Fibroblast of mammary gland (primary cell): ENCODE measurements around the gene LILRA1.

Experiments used
- DNase-seq: peaks from one replicate; pipeline ENCODE4 v3.0.0-alpha.2; 2010; ENCODE audit warnings: low read depth
- H3K4me3 ChIP-seq: 2 replicates; pipeline ENCODE4 v1.5.1; 2011; ENCODE audit warnings: low read depth, mild to moderate bottlenecking, low read length, moderate library complexity; ENCODE audit not compliant: control insufficient read depth
- CTCF ChIP-seq: conservative IDR thresholded peaks from 2 replicates; pipeline ENCODE4 v1.5.1; 2011; ENCODE audit warnings: low read depth, low read length, inconsistent platforms; ENCODE audit not compliant: control insufficient read depth, insufficient read depth

The LILRA1 gene

GRCh38 chr19:54606891-54607784, 13.7 kb downstream of the LILRA1 start:
- no peak overlapping the region for H3K4me3 ChIP-seq
- TF ChIP-seq CTCF: no peak
- no peak for DNase-seq

GRCh38 chr19:54607785-54608150, 14.3 kb downstream of the LILRA1 start:
- no peak for TF ChIP-seq CTCF
- no peak for DNase-seq

GRCh38 chr19:54608205-54608604, 14.8 kb downstream of the LILRA1 start:
- no peak for TF ChIP-seq CTCF
- no peak for DNase-seq
- H3K4me3 ChIP-seq: no peak overlapping the region

More at GRCh38 chr19:54607785-54608150, 14.3 kb downstream of the LILRA1 start:
- no peak overlapping the region for H3K4me3 ChIP-seq

- no peak overlapping the region for H3K4me3 ChIP-seq
- no peak for TF ChIP-seq CTCF
- no peak for DNase-seq
Observed at GRCh38 chr19:54608792-54609191, 15.4 kb downstream of the LILRA1 start.

- no peak overlapping the region for H3K4me3 ChIP-seq
- no peak for DNase-seq
- TF ChIP-seq CTCF: no peak
Observed at GRCh38 chr19:54609356-54609791, 15.9 kb downstream of the LILRA1 start.

- TF ChIP-seq CTCF: no peak
- H3K4me3 ChIP-seq: no peak overlapping the region
Observed at GRCh38 chr19:54612428-54612827, 19.0 kb downstream of the LILRA1 start.

More at GRCh38 chr19:54612428-54612827, 19.0 kb downstream of the LILRA1 start:
- no peak for DNase-seq
